Prostate gland (tissue), 2 donors: ENCODE measurements around the gene SH2D4B.

Experiments
- POLR2A ChIP-seq: fragments of 450-650 bp; IDR thresholded peaks from one replicate; pipeline ENCODE4 v1.6.1; 2016; ENCODE audit warnings: antibody characterized with exemption, mild to moderate bottlenecking
- POLR2AphosphoS5 ChIP-seq: sonication (generic); formaldehyde crosslinking; IDR thresholded peaks from one replicate; pipeline ENCODE4 v1.6.1; 2017; ENCODE audit warnings: antibody characterized with exemption
- TF ChIP-seq, protein P1 (sequence below), 4 experiments: fragments of 200-600 bp in 2 of 4; fragments of 450-650 bp in 2 of 4; sonication (generic) in 2 of 4; IDR thresholded peaks; 1 replicate in 3 of 4; 2 replicates in 1 of 4; pipeline ENCODE4 v1.5.1; 2016 to 2019; ENCODE audit warnings: antibody characterized with exemption in 4 of 4, mild to moderate bottlenecking in 2 of 4, moderate library complexity in 2 of 4

GRCh38 chr10:80528901-80529300 lies 8.8 kb upstream of the SH2D4B start:
- TF ChIP-seq POLR2AphosphoS5, result no peak
- TF ChIP-seq POLR2A, result no peak
- TF ChIP-seq, protein P1, sequence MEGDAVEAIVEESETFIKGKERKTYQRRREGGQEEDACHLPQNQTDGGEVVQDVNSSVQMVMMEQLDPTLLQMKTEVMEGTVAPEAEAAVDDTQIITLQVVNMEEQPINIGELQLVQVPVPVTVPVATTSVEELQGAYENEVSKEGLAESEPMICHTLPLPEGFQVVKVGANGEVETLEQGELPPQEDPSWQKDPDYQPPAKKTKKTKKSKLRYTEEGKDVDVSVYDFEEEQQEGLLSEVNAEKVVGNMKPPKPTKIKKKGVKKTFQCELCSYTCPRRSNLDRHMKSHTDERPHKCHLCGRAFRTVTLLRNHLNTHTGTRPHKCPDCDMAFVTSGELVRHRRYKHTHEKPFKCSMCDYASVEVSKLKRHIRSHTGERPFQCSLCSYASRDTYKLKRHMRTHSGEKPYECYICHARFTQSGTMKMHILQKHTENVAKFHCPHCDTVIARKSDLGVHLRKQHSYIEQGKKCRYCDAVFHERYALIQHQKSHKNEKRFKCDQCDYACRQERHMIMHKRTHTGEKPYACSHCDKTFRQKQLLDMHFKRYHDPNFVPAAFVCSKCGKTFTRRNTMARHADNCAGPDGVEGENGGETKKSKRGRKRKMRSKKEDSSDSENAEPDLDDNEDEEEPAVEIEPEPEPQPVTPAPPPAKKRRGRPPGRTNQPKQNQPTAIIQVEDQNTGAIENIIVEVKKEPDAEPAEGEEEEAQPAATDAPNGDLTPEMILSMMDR (IDR thresholded peaks at IDR 0.05), result no peak
